Endodermal cell (in vitro differentiated cells): ENCODE results near the gene OLR1. TPM values are rescaled to one million over a fixed set of nuclear protein-coding genes. Genes with fewer than 3 reads are reported as not detected.

Experiments used
- DNase-seq: peaks from one replicate; pipeline ENCODE4 v3.0.0-alpha.2; 2017
- H3K27ac ChIP-seq: 2 replicates; pipeline ENCODE4 v1.5.1; 2013; ENCODE audit warnings: mild to moderate bottlenecking, low read depth, low read length, moderate library complexity
- H3K27me3 ChIP-seq: 2 replicates; pipeline ENCODE4 v1.6.1; 2013; ENCODE audit warnings: mild to moderate bottlenecking, low read length, moderate library complexity; ENCODE audit not compliant: insufficient read depth, control insufficient read depth, poor library complexity, severe bottlenecking
- H3K36me3 ChIP-seq: 2 replicates; pipeline ENCODE4 v1.7.0; 2013; ENCODE audit warnings: mild to moderate bottlenecking, low read length, moderate library complexity; ENCODE audit not compliant: control insufficient read depth, insufficient read depth
- H3K4me1 ChIP-seq: one replicate; pipeline ENCODE4 v1.7.0; 2013; ENCODE audit warnings: low read length; ENCODE audit not compliant: control insufficient read depth, insufficient read depth
- H3K4me3 ChIP-seq: 2 replicates; pipeline ENCODE4 v1.5.1; 2013; ENCODE audit warnings: mild to moderate bottlenecking, low read length, moderate library complexity
- H3K9ac ChIP-seq: 2 replicates; pipeline ENCODE4 v1.6.1; 2013; ENCODE audit warnings: mild to moderate bottlenecking, low read length, moderate library complexity; ENCODE audit not compliant: poor library complexity, severe bottlenecking; ENCODE audit errors: extremely low read depth
- H3K9me3 ChIP-seq: 2 replicates; pipeline ENCODE4 v1.6.1; 2013; ENCODE audit warnings: mild to moderate bottlenecking, low read length, moderate library complexity; ENCODE audit not compliant: control insufficient read depth
- H3K27ac Mint-ChIP-seq: 2 replicates; pipeline ENCODE4 v1.8.0; 2020; ENCODE audit warnings: mixed read lengths
- H3K27me3 Mint-ChIP-seq: 2 replicates; pipeline ENCODE4 v1.8.0; 2021; ENCODE audit warnings: mild to moderate bottlenecking, mixed read lengths; ENCODE audit not compliant: insufficient read depth
- H3K36me3 Mint-ChIP-seq: 2 replicates; pipeline ENCODE4 v1.8.0; 2020; ENCODE audit warnings: low read depth, mixed read lengths
- H3K4me1 Mint-ChIP-seq: 2 replicates; pipeline ENCODE4 v1.8.0; 2020; ENCODE audit warnings: mixed read lengths
- H3K4me3 Mint-ChIP-seq: 2 replicates; pipeline ENCODE4 v1.8.0; 2020; ENCODE audit warnings: mild to moderate bottlenecking, moderate library complexity, mixed read lengths
- H3K9me3 Mint-ChIP-seq: 2 replicates; pipeline ENCODE4 v1.8.0; 2020; ENCODE audit warnings: mild to moderate bottlenecking, mixed read lengths
- WGBS, 2 experiments: methylation state at CpG; one replicate each; pipeline versions ENCODE4 v1.1.5 to v1.1.7; 2013; ENCODE audit warnings: missing lambda C conversion rate in 2 of 2, mixed read lengths in 1 of 2; ENCODE audit not compliant: insufficient coverage in 1 of 2, insufficient read length in 1 of 2; 5-methylcytosine and 5-hydroxymethylcytosine counted together
- total RNA-seq, 2 donors: library from RNA; stranded (reverse); fragmentation: NEBNext Ultra II Directional in 1 of 2; extraction: Animal tissue kit (Norgen Biotek cat#: 25700) in 1 of 2; gene quantifications; 2 replicates in 1 of 2; 3 replicates in 1 of 2; pipeline ENCODE4 v1.2.1, GENCODE V29; 2021
- TF ChIP-seq, protein P1 (sequence below): fragments of 200-600 bp; sonication (generic); conservative IDR thresholded peaks from 2 replicates; pipeline ENCODE4 v1.5.0; 2021; ENCODE audit warnings: antibody characterized with exemption, mild to moderate bottlenecking

The OLR1 gene
- total RNA-seq, 2 donors from 2014 or later = 0.22 TPM; not detected in 1

DNA sequence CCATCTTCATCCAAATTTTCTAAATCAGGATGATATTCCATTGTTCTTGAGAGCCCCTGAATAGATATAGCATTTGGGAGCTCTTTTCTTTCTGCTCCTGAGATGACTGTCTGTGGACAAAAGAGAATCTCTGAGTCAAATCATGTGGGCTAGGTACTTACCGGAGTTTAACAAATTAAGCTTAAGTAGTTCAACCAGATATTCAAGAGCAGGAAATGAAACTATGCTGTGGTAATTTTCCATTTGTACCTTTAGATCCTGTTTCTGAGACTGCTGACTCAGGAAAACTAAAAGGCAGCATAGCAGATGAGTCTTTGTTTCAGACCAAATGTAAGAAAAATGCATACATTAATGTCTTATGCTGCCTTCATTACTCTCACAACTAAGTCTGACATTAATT, 41.9 kb downstream of the OLR1 start, which contains the start of gene CLEC7A:
CLEC7A (minus strand) TSS at position 158 of the 400 bp plus-strand sequence; CDS start at position 41, 117 bp downstream.
- H3K4me3 ChIP-seq = no peak within 1 kb of the TSS
- H3K27ac Mint-ChIP-seq = no peak within 1 kb of the TSS
- peaks cover 33% of the 10 kb centered on the region for H3K4me1 Mint-ChIP-seq
- no peak within 1 kb of the TSS for H3K27ac ChIP-seq
- 85 to 100% methylated on average over 1 of the region's 1 CpG for whole genome bisulfite sequencing, 2 experiments
- no peaks in the 10 kb centered on the region for H3K36me3 Mint-ChIP-seq
- H3K4me1 ChIP-seq = peaks cover 10% of the 10 kb centered on the region
- H3K4me3 Mint-ChIP-seq = no peak within 1 kb of the TSS
- H3K27me3 ChIP-seq = no peaks in the 10 kb centered on the region
- H3K36me3 ChIP-seq = no peaks in the 10 kb centered on the region
- no peak within 1 kb of the TSS for H3K9ac ChIP-seq
- TF ChIP-seq, protein P1, sequence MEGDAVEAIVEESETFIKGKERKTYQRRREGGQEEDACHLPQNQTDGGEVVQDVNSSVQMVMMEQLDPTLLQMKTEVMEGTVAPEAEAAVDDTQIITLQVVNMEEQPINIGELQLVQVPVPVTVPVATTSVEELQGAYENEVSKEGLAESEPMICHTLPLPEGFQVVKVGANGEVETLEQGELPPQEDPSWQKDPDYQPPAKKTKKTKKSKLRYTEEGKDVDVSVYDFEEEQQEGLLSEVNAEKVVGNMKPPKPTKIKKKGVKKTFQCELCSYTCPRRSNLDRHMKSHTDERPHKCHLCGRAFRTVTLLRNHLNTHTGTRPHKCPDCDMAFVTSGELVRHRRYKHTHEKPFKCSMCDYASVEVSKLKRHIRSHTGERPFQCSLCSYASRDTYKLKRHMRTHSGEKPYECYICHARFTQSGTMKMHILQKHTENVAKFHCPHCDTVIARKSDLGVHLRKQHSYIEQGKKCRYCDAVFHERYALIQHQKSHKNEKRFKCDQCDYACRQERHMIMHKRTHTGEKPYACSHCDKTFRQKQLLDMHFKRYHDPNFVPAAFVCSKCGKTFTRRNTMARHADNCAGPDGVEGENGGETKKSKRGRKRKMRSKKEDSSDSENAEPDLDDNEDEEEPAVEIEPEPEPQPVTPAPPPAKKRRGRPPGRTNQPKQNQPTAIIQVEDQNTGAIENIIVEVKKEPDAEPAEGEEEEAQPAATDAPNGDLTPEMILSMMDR = no peak
- H3K27me3 Mint-ChIP-seq = no peaks in the 10 kb centered on the region
- H3K9me3 Mint-ChIP-seq = no peaks in the 10 kb centered on the region
- DNase-seq = no peak
- no peaks in the 10 kb centered on the region for H3K9me3 ChIP-seq

- no peaks in the 10 kb centered on the region for H3K9me3 Mint-ChIP-seq
- no peak for DNase-seq
- H3K36me3 Mint-ChIP-seq = no peaks in the 10 kb centered on the region
- H3K4me3 ChIP-seq = no peak overlapping the region
- TF ChIP-seq, protein P1 = no peak
- no peaks in the 10 kb centered on the region for H3K36me3 ChIP-seq
- no peaks in the 10 kb centered on the region for H3K27me3 ChIP-seq
- H3K4me3 Mint-ChIP-seq = no peak overlapping the region
- peaks cover 36% of the 10 kb centered on the region for H3K4me1 Mint-ChIP-seq
- no peak overlapping the region for H3K9ac ChIP-seq
- WGBS, 2 experiments = 92 to 100% methylated on average over 1 to 5 of the region's 5 CpGs
- H3K9me3 ChIP-seq = no peaks in the 10 kb centered on the region
- no peaks in the 10 kb centered on the region for H3K27me3 Mint-ChIP-seq
- H3K27ac ChIP-seq = no peak overlapping the region
- H3K27ac Mint-ChIP-seq = no peak overlapping the region
- peaks cover 10% of the 10 kb centered on the region for H3K4me1 ChIP-seq
Observed at GRCh38 chr12:10128687-10129086, 43.2 kb downstream of the OLR1 start.

DNA sequence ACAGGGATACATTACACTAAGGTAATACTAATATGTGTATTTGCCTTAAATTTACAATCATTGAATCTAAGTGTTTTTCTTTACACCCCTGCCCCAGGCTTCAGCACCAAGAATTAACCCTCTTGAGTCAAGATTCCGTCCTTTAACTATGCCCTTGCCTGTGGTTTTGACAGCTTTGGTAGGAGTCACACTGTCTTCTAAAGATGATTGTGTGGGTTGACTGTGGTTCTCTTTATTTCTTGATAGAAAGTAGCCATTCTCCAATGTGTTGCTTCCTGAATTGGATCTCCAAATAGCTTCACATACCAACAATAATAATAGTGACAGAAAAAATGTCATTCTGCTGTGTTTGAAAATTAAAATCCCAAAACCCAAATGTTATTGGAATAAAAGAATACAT, 45.5 kb downstream of the OLR1 start:
- Mint-ChIP-seq H3K4me3 (no peak overlapping the region), H3K27me3 (no peaks in the 10 kb centered on the region), H3K27ac (no peak overlapping the region), H3K36me3 (peaks cover 3% of the 10 kb centered on the region), H3K9me3 (peaks cover 7% of the 10 kb centered on the region), H3K4me1 (peaks cover 20% of the 10 kb centered on the region)
- no peaks in the 10 kb centered on the region for H3K27me3 ChIP-seq
- no peaks in the 10 kb centered on the region for H3K9me3 ChIP-seq
- no peak overlapping the region for H3K27ac ChIP-seq
- no peak overlapping the region for H3K9ac ChIP-seq
- H3K4me1 ChIP-seq = peaks cover 6% of the 10 kb centered on the region
- no peaks in the 10 kb centered on the region for H3K36me3 ChIP-seq
- no peak for DNase-seq
- H3K4me3 ChIP-seq = no peak overlapping the region
- TF ChIP-seq, protein P1 = no peak
- 82% methylated on average over 1 of the region's 1 CpG; no CpG with 5 or more reads in 1 of the 2 experiments for WGBS, 2 experiments
